Embryonic facial prominence (tissue), 1 donor: ENCODE results near the gene ZFAND3.

Experiments
- DNase-seq: peaks from one replicate; pipeline ENCODE4 v3.0.0-alpha.2; 2016; ENCODE audit errors: extremely low spot score

ZFAND3 gene

GRCh38 chr6:38187325-38187724, 367.8 kb downstream of the ZFAND3 start:
- no peak for DNase-seq

- DNase-seq = no peak
Measured at GRCh38 chr6:38187811-38188590, 368.5 kb downstream of the ZFAND3 start.

GRCh38 chr6:38188677-38189335, 369.3 kb downstream of the ZFAND3 start:
- no peak for DNase-seq

- DNase-seq = no peak
Measured at GRCh38 chr6:38191418-38191817, 371.9 kb downstream of the ZFAND3 start.

- DNase-seq = no peak
Measured at GRCh38 chr6:38192011-38192410, 372.5 kb downstream of the ZFAND3 start.

- no peak for DNase-seq
Measured at GRCh38 chr6:38192487-38192886, 373.0 kb downstream of the ZFAND3 start.

- no peak for DNase-seq
Measured at GRCh38 chr6:38193051-38193450, 373.5 kb downstream of the ZFAND3 start.

- DNase-seq = no peak
Measured at GRCh38 chr6:38193481-38194281, 374.2 kb downstream of the ZFAND3 start.

- no peak for DNase-seq
Measured at GRCh38 chr6:38194282-38194572, 374.7 kb downstream of the ZFAND3 start.

GRCh38 chr6:38194589-38194988, 375.1 kb downstream of the ZFAND3 start:
- DNase-seq = no peak

GRCh38 chr6:38195113-38195635, 375.6 kb downstream of the ZFAND3 start:
- no peak for DNase-seq

- no peak for DNase-seq
Measured at GRCh38 chr6:38198219-38198618, 378.7 kb downstream of the ZFAND3 start.
